GM13976 (cell line): Measurements from ENCODE around the gene SCYL2.

Source experiments
- DNase-seq: peaks from one replicate; pipeline ENCODE4 v3.0.0; 2012; ENCODE audit warnings: low spot score
- in situ Hi-C: fragments of 300-500 bp; cut with MboI; formaldehyde crosslinking; loops from one replicate; pipeline ENCODE4 v1.12.0; 2022; ENCODE audit warnings: low sequenced_read_pairs, mixed read lengths, inconsistent platforms; ENCODE audit not compliant: unreplicated experiment
- TF ChIP-seq, protein P1 (sequence below): IDR thresholded peaks from 2 replicates; pipeline ENCODE4 v1.5.1; 2012; ENCODE audit warnings: borderline replicate concordance, mild to moderate bottlenecking; ENCODE audit not compliant: insufficient read depth; ENCODE audit errors: extremely low read depth, missing control alignments, control extremely low read depth

Gene SCYL2

GRCh38 chr12:100247765-100248164 is 19.2 kb upstream of the SCYL2 start:
- in situ Hi-C loops, result loop anchor here (25.0 kb wide), 1 partner anchor 315 kb away; the partner anchor contains the start of gene GAS2L3
- no peak for DNase-seq
- TF ChIP-seq, protein P1, sequence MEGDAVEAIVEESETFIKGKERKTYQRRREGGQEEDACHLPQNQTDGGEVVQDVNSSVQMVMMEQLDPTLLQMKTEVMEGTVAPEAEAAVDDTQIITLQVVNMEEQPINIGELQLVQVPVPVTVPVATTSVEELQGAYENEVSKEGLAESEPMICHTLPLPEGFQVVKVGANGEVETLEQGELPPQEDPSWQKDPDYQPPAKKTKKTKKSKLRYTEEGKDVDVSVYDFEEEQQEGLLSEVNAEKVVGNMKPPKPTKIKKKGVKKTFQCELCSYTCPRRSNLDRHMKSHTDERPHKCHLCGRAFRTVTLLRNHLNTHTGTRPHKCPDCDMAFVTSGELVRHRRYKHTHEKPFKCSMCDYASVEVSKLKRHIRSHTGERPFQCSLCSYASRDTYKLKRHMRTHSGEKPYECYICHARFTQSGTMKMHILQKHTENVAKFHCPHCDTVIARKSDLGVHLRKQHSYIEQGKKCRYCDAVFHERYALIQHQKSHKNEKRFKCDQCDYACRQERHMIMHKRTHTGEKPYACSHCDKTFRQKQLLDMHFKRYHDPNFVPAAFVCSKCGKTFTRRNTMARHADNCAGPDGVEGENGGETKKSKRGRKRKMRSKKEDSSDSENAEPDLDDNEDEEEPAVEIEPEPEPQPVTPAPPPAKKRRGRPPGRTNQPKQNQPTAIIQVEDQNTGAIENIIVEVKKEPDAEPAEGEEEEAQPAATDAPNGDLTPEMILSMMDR, result no peak

GRCh38 chr12:100248886-100249285 is 18.1 kb upstream of the SCYL2 start:
- TF ChIP-seq, protein P1, result no peak
- DNase-seq, result no peak
- in situ Hi-C loops, result loop anchor here (25.0 kb wide), 1 partner anchor 313 kb away; the partner anchor contains the start of gene GAS2L3

DNA sequence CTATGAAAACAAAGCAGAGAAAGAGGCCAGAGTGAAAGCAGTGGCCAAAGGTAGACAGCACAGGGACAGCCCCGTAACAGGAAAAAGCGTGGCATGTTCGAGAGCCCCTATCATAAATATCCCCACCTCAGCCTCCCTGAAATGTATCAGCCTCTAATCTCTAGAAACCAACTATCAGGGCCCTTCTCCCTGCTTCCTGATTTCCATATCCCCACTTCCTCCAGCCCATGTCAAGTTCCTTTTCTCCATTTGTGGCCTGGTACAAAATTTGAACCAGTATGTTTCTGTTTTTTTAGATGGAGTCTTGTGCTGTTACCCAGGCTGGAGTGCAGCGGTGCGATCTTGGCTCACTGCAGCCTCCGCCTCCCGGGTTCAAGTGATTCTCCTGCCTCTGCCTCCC is 17.0 kb upstream of the SCYL2 start:
- TF ChIP-seq, protein P1, result no peak
- in situ Hi-C loops, result loop anchor here (25.0 kb wide), 1 partner anchor 312 kb away; the partner anchor contains the start of gene GAS2L3
- no peak for DNase-seq

DNA sequence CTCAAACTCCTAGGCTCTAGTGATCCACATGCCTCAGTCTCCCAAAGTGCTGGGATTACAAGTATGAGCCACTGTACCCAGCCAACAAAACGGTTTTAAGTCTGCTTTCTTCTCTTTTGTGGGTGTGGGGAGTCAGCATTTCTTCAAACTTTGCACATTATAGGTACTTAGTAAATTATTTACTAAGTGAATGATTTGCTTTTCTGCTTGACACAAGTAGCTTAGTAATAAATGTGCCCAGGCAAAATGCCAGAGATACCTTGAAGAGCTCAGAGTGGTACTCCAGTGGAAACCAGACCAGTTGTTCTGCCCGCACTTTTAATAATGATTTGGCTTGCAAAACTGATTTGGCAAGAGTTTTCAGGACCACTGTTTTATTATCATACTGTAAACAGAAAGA is 15.1 kb upstream of the SCYL2 start:
- in situ Hi-C loops, result no loop called here
- DNase-seq, result no peak
- TF ChIP-seq, protein P1, result no peak

- DNase-seq, result no peak
- in situ Hi-C loops, result no loop called here
- TF ChIP-seq, protein P1, result no peak
Measured at GRCh38 chr12:100253437-100253836, 13.5 kb upstream of the SCYL2 start.

DNA sequence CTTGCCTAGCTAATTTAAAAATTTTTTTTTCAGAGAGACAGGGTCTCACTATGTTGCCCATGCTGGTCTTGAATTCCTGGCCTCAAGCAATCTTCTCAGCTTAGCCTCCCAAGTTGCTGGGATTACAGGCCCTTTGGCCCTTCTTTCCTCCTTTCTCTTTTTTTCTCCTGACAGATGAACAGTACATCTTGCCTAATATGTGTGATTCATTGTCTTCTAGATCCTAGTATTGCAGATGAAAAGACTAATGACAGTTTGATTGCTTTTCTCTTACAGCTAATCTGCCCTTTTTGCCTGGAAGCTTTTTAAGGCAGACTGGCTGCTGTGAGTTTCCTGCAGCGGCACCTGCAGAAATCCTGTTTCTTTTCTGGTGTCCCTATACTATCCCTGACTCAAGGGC is 12.1 kb upstream of the SCYL2 start:
- TF ChIP-seq, protein P1, result no peak
- DNase-seq, result no peak
- in situ Hi-C loops, result no loop called here
